CD14-positive monocyte (primary cell): ENCODE measurements around the gene RANBP10. TPM values are rescaled to one million over a fixed set of nuclear protein-coding genes. Genes with fewer than 3 reads are reported as not detected.

Source experiments
- DNase-seq, 3 donors: peaks; one replicate each; pipeline ENCODE4 v3.0.0-alpha.2; 2011 to 2022
- H2AFZ ChIP-seq: 2 replicates; pipeline ENCODE4 v1.6.0; 2012; ENCODE audit warnings: mild to moderate bottlenecking, low read depth, low read length, inconsistent platforms; ENCODE audit not compliant: insufficient read depth, poor library complexity, severe bottlenecking
- H3K27ac ChIP-seq, 2 donors: 1 replicate in 1 of 2; 2 replicates in 1 of 2; pipeline ENCODE4 v1.5.1; 2012 to 2013; ENCODE audit warnings: low read length in 2 of 2, control low read depth in 1 of 2, inconsistent platforms in 1 of 2, low read depth in 1 of 2, mild to moderate bottlenecking in 1 of 2
- H3K27me3 ChIP-seq, 2 donors: one replicate each; pipeline versions ENCODE4 v1.6.0 to v1.6.1; 2011 to 2013; ENCODE audit warnings: low read length in 2 of 2; ENCODE audit not compliant: control insufficient read depth in 2 of 2, insufficient read depth in 2 of 2
- H3K36me3 ChIP-seq, 2 donors: replicated peaks in 1 of 2; 1 replicate in 1 of 2; 2 replicates in 1 of 2; pipeline versions ENCODE4 v1.5.1 to v1.6.1; 2012 to 2013; ENCODE audit warnings: low read length in 2 of 2, control low read depth in 1 of 2, inconsistent platforms in 1 of 2, mild to moderate bottlenecking in 1 of 2; ENCODE audit not compliant: insufficient read depth in 2 of 2, control insufficient read depth in 1 of 2
- H3K4me1 ChIP-seq, 2 donors: 1 replicate in 1 of 2; 2 replicates in 1 of 2; pipeline versions ENCODE4 v1.5.1 to v1.6.1; 2012 to 2013; ENCODE audit warnings: low read length in 2 of 2, control low read depth in 1 of 2, inconsistent platforms in 1 of 2, mild to moderate bottlenecking in 1 of 2, moderate library complexity in 1 of 2; ENCODE audit not compliant: insufficient read depth in 2 of 2, control insufficient read depth in 1 of 2
- H3K4me2 ChIP-seq: replicated peaks from 2 replicates; pipeline ENCODE3; 2012; ENCODE audit warnings: low read length, moderate library complexity, mild to moderate bottlenecking; ENCODE audit not compliant: poor library complexity, severe bottlenecking; ENCODE audit errors: extremely low read depth
- H3K4me3 ChIP-seq, 3 experiments: fragments of 200-600 bp in 1 of 3; sonication (generic) in 1 of 3; replicated peaks in 1 of 3; 1 replicate in 2 of 3; 2 replicates in 1 of 3; pipeline ENCODE4 v1.5.1; 2011 to 2013; ENCODE audit warnings: low read length in 3 of 3, mild to moderate bottlenecking in 3 of 3, control low read depth in 2 of 3, low read depth in 2 of 3, inconsistent platforms in 1 of 3, moderate library complexity in 1 of 3
- H3K79me2 ChIP-seq: 2 replicates; pipeline ENCODE4 v1.6.0; 2012; ENCODE audit warnings: mild to moderate bottlenecking, control low read depth, inconsistent platforms, low read length, moderate library complexity; ENCODE audit not compliant: insufficient read depth
- H3K9ac ChIP-seq: 2 replicates; pipeline ENCODE4 v1.6.0; 2017; ENCODE audit warnings: low read length, mild to moderate bottlenecking; ENCODE audit not compliant: insufficient read depth, poor library complexity, severe bottlenecking
- H3K9me3 ChIP-seq, 2 donors: replicated peaks in 1 of 2; 1 replicate in 1 of 2; 2 replicates in 1 of 2; pipeline versions ENCODE4 v1.5.1 to v1.6.1; 2012 to 2013; ENCODE audit warnings: low read length in 2 of 2, control low read depth in 1 of 2; ENCODE audit not compliant: control insufficient read depth in 1 of 2, insufficient read depth in 1 of 2
- H4K20me1 ChIP-seq: 2 replicates; pipeline ENCODE4 v1.6.0; 2012; ENCODE audit warnings: mild to moderate bottlenecking, low read length, control low read depth, moderate library complexity; ENCODE audit not compliant: insufficient read depth
- H3K27ac Mint-ChIP-seq, 7 donors: one replicate each; pipeline ENCODE4 v1.8.0; 2020; ENCODE audit warnings: mild to moderate bottlenecking in 7 of 7, mixed read lengths in 7 of 7, moderate library complexity in 6 of 7, inconsistent platforms in 2 of 7
- H3K27me3 Mint-ChIP-seq, 3 donors: one replicate each; pipeline ENCODE4 v1.8.0; 2021 to 2022; ENCODE audit warnings: low read depth in 3 of 3, mild to moderate bottlenecking in 3 of 3, mixed read lengths in 3 of 3, moderate library complexity in 3 of 3, inconsistent platforms in 1 of 3
- H3K36me3 Mint-ChIP-seq, 2 donors: one replicate each; pipeline ENCODE4 v1.8.0; 2020; ENCODE audit warnings: mixed read lengths in 2 of 2, inconsistent platforms in 1 of 2, mild to moderate bottlenecking in 1 of 2
- H3K4me1 Mint-ChIP-seq: one replicate; pipeline ENCODE4 v1.8.0; 2020; ENCODE audit warnings: mild to moderate bottlenecking, mixed read lengths
- H3K4me3 Mint-ChIP-seq, 2 donors: one replicate each; pipeline ENCODE4 v1.8.0; 2020; ENCODE audit warnings: mild to moderate bottlenecking in 2 of 2, mixed read lengths in 2 of 2, moderate library complexity in 1 of 2
- H3K9me3 Mint-ChIP-seq, 7 donors: one replicate each; pipeline ENCODE4 v1.8.0; 2020 to 2022; ENCODE audit warnings: mixed read lengths in 7 of 7, mild to moderate bottlenecking in 6 of 7, moderate library complexity in 6 of 7, inconsistent platforms in 2 of 7
- WGBS: methylation state at CpG from one replicate; pipeline ENCODE4 v1.1.5; 2013; ENCODE audit warnings: missing lambda C conversion rate; ENCODE audit not compliant: insufficient coverage; 5-methylcytosine and 5-hydroxymethylcytosine counted together
- intact Hi-C, 2 donors: fragments of 100-400 bp; cut with micrococcal nuclease; formaldehyde crosslinking; loops; one replicate each; pipeline versions ENCODE4 v1.15.0 to v1.15.1; 2023
- polyA plus RNA-seq, 3 donors: library from polyadenylated mRNA; depleted of rRNA in 1 of 3; unstranded in 2 of 3; stranded (reverse) in 1 of 3; fragments of 300-500 nt in 2 of 3; fragments of >200 nt in 1 of 3; fragmentation: Illumina TruSeq in 2 of 3; gene quantifications; 1 replicate in 2 of 3; 2 replicates in 1 of 3; pipeline ENCODE4 v1.2.3, GENCODE V29; 2012 to 2021
- TF ChIP-seq, protein P1 (sequence below): fragments of 200-600 bp; IDR thresholded peaks from one replicate; pipeline ENCODE4 v1.8.0; 2022; ENCODE audit warnings: antibody characterized with exemption, mild to moderate bottlenecking

RANBP10 gene
- polyA plus RNA-seq, 3 donors = 6.4 to 16.7 (median 6.6) TPM

DNA sequence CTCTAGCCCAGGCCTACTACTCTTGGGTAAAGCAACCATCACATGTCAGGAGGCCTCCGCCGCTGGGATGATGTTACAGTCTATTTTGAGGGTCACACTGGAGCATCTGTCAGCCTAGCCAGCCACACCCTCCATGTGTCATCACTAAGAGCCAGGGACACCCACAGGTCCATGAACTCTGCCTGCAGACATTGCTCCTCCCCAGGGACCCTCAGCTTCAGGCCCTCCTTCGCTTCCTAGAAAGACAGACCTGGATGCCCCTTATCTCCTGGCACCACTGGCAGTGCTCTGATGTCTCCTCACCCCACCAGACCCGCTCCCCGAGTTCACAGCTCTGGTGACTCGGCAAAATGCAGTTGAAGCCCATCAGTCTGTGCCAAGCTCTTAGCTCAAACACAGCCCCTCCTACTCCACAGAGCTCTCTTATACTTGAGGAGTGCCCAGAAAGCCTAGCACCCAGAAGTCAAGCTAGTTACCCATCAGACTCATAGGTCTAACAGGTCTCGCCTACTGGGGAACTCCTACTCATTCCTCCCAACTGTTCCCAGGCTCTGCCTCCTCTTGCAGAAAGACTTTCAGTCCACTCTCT, 5.9 kb downstream of the RANBP10 start:
- no peak overlapping the region for H2AFZ ChIP-seq
- no peak for DNase-seq
- TF ChIP-seq, protein P1, sequence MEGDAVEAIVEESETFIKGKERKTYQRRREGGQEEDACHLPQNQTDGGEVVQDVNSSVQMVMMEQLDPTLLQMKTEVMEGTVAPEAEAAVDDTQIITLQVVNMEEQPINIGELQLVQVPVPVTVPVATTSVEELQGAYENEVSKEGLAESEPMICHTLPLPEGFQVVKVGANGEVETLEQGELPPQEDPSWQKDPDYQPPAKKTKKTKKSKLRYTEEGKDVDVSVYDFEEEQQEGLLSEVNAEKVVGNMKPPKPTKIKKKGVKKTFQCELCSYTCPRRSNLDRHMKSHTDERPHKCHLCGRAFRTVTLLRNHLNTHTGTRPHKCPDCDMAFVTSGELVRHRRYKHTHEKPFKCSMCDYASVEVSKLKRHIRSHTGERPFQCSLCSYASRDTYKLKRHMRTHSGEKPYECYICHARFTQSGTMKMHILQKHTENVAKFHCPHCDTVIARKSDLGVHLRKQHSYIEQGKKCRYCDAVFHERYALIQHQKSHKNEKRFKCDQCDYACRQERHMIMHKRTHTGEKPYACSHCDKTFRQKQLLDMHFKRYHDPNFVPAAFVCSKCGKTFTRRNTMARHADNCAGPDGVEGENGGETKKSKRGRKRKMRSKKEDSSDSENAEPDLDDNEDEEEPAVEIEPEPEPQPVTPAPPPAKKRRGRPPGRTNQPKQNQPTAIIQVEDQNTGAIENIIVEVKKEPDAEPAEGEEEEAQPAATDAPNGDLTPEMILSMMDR = no peak
- H3K4me2 ChIP-seq = no peak overlapping the region
- Mint-ChIP-seq H3K4me1 (peaks cover 33% of the 10 kb centered on the region), H3K27me3 (no peaks in the 10 kb centered on the region), H3K4me3 (no peak overlapping the region), H3K36me3 (peaks cover 47 to 75% of the 10 kb centered on the region in 2 donors), H3K27ac (peak overlapping the region in 4 of 7 donors; percentile 9 to 67 (median 26)), H3K9me3 (peaks cover 0 to 1% (median 0%) of the 10 kb centered on the region in 7 donors)
- H3K36me3 ChIP-seq = peaks cover 31 to 64% of the 10 kb centered on the region in 2 donors
- peak overlapping the region in 1 of 2 donors; percentile 18 for H3K27ac ChIP-seq
- peaks cover 62% of the 10 kb centered on the region for H3K79me2 ChIP-seq
- intact Hi-C loops = loop anchor here in 1 of 2 donors (10.0 kb wide), 1 partner anchor 136 kb away; the partner anchor contains the start of genes ACD, C16orf86, ENKD1 and PARD6A
- H3K4me3 ChIP-seq = no peak overlapping the region
- H3K9me3 ChIP-seq = no peaks in the 10 kb centered on the region
- 74% methylated on average over 7 of the region's 7 CpGs for WGBS
- peaks cover 51% of the 10 kb centered on the region for H4K20me1 ChIP-seq
- peaks cover 14 to 20% of the 10 kb centered on the region in 2 donors for H3K4me1 ChIP-seq
- H3K9ac ChIP-seq = no peak overlapping the region
- H3K27me3 ChIP-seq = no peaks in the 10 kb centered on the region

GRCh38 chr16:67796099-67796718, 10.2 kb downstream of the RANBP10 start:
- Histone ChIP-seq H4K20me1 (peaks cover 45% of the 10 kb centered on the region), H3K4me2 (no peak overlapping the region), H3K36me3 (peaks cover 24 to 40% of the 10 kb centered on the region in 2 donors), H3K27me3 (no peaks in the 10 kb centered on the region), H3K27ac (no peak overlapping the region), H3K9ac (no peak overlapping the region), H3K4me3 (no peak overlapping the region), H3K9me3 (no peaks in the 10 kb centered on the region), H3K79me2 (peaks cover 43% of the 10 kb centered on the region), H2AFZ (no peak overlapping the region), H3K4me1 (peaks cover 0 to 4% of the 10 kb centered on the region in 2 donors)
- peaks cover 10% of the 10 kb centered on the region for H3K4me1 Mint-ChIP-seq
- DNase-seq = no peak
- no peak overlapping the region for H3K27ac Mint-ChIP-seq
- H3K27me3 Mint-ChIP-seq = peaks cover 0 to 3% (median 0%) of the 10 kb centered on the region in 3 donors
- H3K4me3 Mint-ChIP-seq = no peak overlapping the region
- peaks cover 0 to 1% (median 0%) of the 10 kb centered on the region in 7 donors for H3K9me3 Mint-ChIP-seq
- TF ChIP-seq, protein P1 = no peak
- intact Hi-C loops = no loop called here
- WGBS = 100% methylated on average over 1 of the region's 5 CpGs
- H3K36me3 Mint-ChIP-seq = peaks cover 29 to 43% of the 10 kb centered on the region in 2 donors
